HCT116 (cell line): ENCODE data around the gene C5AR2. TPM values are rescaled to one million over a fixed set of nuclear protein-coding genes. Genes with fewer than 3 reads are reported as not detected.

ENCODE experiments used
- ATAC-seq: fragments of 200-7000 bp; cut with Tn5 transposase; 2 replicates; pipeline ENCODE4 v1.9.1; 2020; ENCODE audit warnings: mild to moderate bottlenecking, moderate library complexity
- BruUV-seq: library from RNA; stranded (reverse); fragments of 400-500 nt; replicated peaks from 2 replicates; lab custom pipeline; 2021; lab: Mats Ljungman, UMichigan
- CTCF ChIA-PET: fragments of 300-600 bp; sonication (Branson Sonifier 250); formaldehyde crosslinking; loops from one replicate; lab custom pipeline; 2021; ENCODE audit warnings: antibody characterized with exemption; lab: Charles Lee
- POLR2A ChIA-PET: fragments of 300-600, 350-600 bp; sonication (Branson Sonifier 250); formaldehyde crosslinking; loops from one replicate; lab custom pipeline; 2021; ENCODE audit warnings: antibody characterized with exemption; lab: Charles Lee
- RAD21 ChIA-PET, 2 experiments: fragments of 300-600 bp; sonication (Branson Sonifier 250); formaldehyde crosslinking; loops; one replicate each; lab custom pipeline; 2023; ENCODE audit warnings: low total read pairs in 2 of 2; ENCODE audit not compliant: uncharacterized antibody in 2 of 2, unreplicated experiment in 2 of 2, low non-redundant PET in 1 of 2; lab: Charles Lee
- DNase-seq: peaks from one replicate; pipeline ENCODE4 v3.0.0-alpha.2; 2010; ENCODE audit warnings: low read depth, low spot score
- H2AFZ ChIP-seq: fragments of 200-600 bp; shearing (Covaris generic), sonication (generic); 2 replicates; pipeline ENCODE4 v1.6.1; 2017; ENCODE audit warnings: low read depth, mixed run types, mixed read lengths, antibody characterized with exemption, low read length; ENCODE audit not compliant: poor library complexity, severe bottlenecking
- H3K27ac ChIP-seq: 2 replicates; pipeline ENCODE4 v1.5.1; 2012; ENCODE audit warnings: low read depth, low read length
- H3K27me3 ChIP-seq: fragments of 200-600 bp; sonication (generic); 2 replicates; pipeline ENCODE4 v1.6.1; 2016; ENCODE audit warnings: mixed run types, low read length, mixed read lengths; ENCODE audit not compliant: insufficient read depth
- H3K36me3 ChIP-seq, 2 experiments: fragments of 200-500 bp in 1 of 2; fragments of 200-600 bp in 1 of 2; sonication (Bioruptor generic) in 1 of 2; sonication (generic) in 1 of 2; 2 replicates each; pipeline versions ENCODE4 v1.5.1 to v1.6.1; 2014 to 2016; ENCODE audit warnings: low read length in 2 of 2, inconsistent platforms in 1 of 2, mixed read lengths in 1 of 2, mixed run types in 1 of 2; ENCODE audit not compliant: insufficient read depth in 2 of 2, control insufficient read depth in 1 of 2
- H3K4me1 ChIP-seq, 2 experiments: fragments of 200-600 bp in 1 of 2; sonication (generic) in 1 of 2; 2 replicates each; pipeline versions ENCODE4 v1.5.1 to v1.6.1; 2012 to 2017; ENCODE audit warnings: low read length in 2 of 2, inconsistent platforms in 1 of 2, mild to moderate bottlenecking in 1 of 2, mixed read lengths in 1 of 2, mixed run types in 1 of 2, moderate library complexity in 1 of 2; ENCODE audit not compliant: insufficient read depth in 2 of 2, control insufficient read depth in 1 of 2
- H3K4me2 ChIP-seq: fragments of 200-600 bp; sonication (generic); 2 replicates; pipeline ENCODE4 v1.6.1; 2017; ENCODE audit warnings: mixed run types, low read length, mixed read lengths
- H3K4me3 ChIP-seq, 2 experiments: fragments of 200-600 bp in 1 of 2; sonication (generic) in 1 of 2; replicated peaks in 1 of 2; 2 replicates each; pipeline ENCODE4 v1.5.1; 2011 to 2016; ENCODE audit warnings: low read length in 2 of 2, control low read depth in 1 of 2, low read depth in 1 of 2, mild to moderate bottlenecking in 1 of 2, mixed read lengths in 1 of 2, mixed run types in 1 of 2
- H3K79me2 ChIP-seq: fragments of 200-600 bp; sonication (generic); 2 replicates; pipeline ENCODE4 v1.6.1; 2017; ENCODE audit warnings: mild to moderate bottlenecking, mixed run types, low read length, moderate library complexity, mixed read lengths; ENCODE audit not compliant: insufficient read depth
- H3K9ac ChIP-seq: fragments of 200-600 bp; sonication (generic); 2 replicates; pipeline ENCODE4 v1.6.1; 2016; ENCODE audit warnings: low read length, mixed read lengths
- H3K9me2 ChIP-seq: fragments of 200-600 bp; sonication (generic), shearing (Covaris generic); 2 replicates; pipeline ENCODE4 v1.6.1; 2017; ENCODE audit warnings: mixed run types, mild to moderate bottlenecking, moderate library complexity; ENCODE audit not compliant: insufficient read depth
- H3K9me3 ChIP-seq, 2 experiments: fragments of 200-500 bp in 1 of 2; fragments of 200-600 bp in 1 of 2; sonication (Bioruptor generic) in 1 of 2; sonication (generic) in 1 of 2; 2 replicates each; pipeline ENCODE4 v1.6.1; 2014 to 2017; ENCODE audit warnings: low read length in 2 of 2, mixed read lengths in 2 of 2, inconsistent platforms in 1 of 2, low read depth in 1 of 2, mild to moderate bottlenecking in 1 of 2, mixed run types in 1 of 2, moderate library complexity in 1 of 2; ENCODE audit not compliant: control insufficient read depth in 1 of 2, insufficient read depth in 1 of 2
- H4K20me1 ChIP-seq: fragments of 200-600 bp; sonication (generic), shearing (Covaris generic); 2 replicates; pipeline ENCODE4 v1.6.1; 2017; ENCODE audit warnings: mixed run types, mild to moderate bottlenecking, moderate library complexity; ENCODE audit not compliant: insufficient read depth
- CBX3 ChIP-seq: IDR thresholded peaks from 2 replicates; pipeline ENCODE4 v1.6.1; 2012; ENCODE audit warnings: low read depth
- ELF1 ChIP-seq: IDR thresholded peaks from 2 replicates; pipeline ENCODE4 v1.6.1; 2012; ENCODE audit warnings: low read depth, borderline replicate concordance
- EZH2 ChIP-seq: fragments of 200-600 bp; sonication (generic); IDR thresholded peaks from 2 replicates; pipeline ENCODE4 v1.6.1; 2017; ENCODE audit warnings: antibody characterized with exemption, mixed run types
- EZH2phosphoT487 ChIP-seq: fragments of 200-600 bp; IDR thresholded peaks from 2 replicates; pipeline ENCODE4 v1.6.1; 2018; ENCODE audit warnings: antibody characterized with exemption, borderline replicate concordance
- FOSL1 ChIP-seq: IDR thresholded peaks from 2 replicates; pipeline ENCODE4 v1.6.1; 2012; ENCODE audit warnings: low read depth
- POLR2A ChIP-seq: IDR thresholded peaks from 2 replicates; pipeline ENCODE4 v1.7.0; 2011; ENCODE audit warnings: borderline replicate concordance; ENCODE audit not compliant: insufficient read depth, insufficient read length; ENCODE audit errors: extremely low read depth
- POLR2AphosphoS5 ChIP-seq: IDR thresholded peaks from 2 replicates; pipeline ENCODE4 v1.6.1; 2011; ENCODE audit warnings: mild to moderate bottlenecking, low read depth, low read length, moderate library complexity
- RAD21 ChIP-seq: IDR thresholded peaks from 2 replicates; pipeline ENCODE4 v1.6.1; 2012; ENCODE audit warnings: low read depth, mild to moderate bottlenecking
- SIN3A ChIP-seq: IDR thresholded peaks from 2 replicates; pipeline ENCODE4 v1.6.1; 2012; ENCODE audit warnings: low read depth
- SP1 ChIP-seq: IDR thresholded peaks from 2 replicates; pipeline ENCODE4 v1.6.1; 2012; ENCODE audit warnings: low read depth
- TCF7L2 ChIP-seq: IDR thresholded peaks from 2 replicates; pipeline ENCODE4 v1.7.0; 2011; ENCODE audit warnings: borderline replicate concordance, inconsistent platforms; ENCODE audit not compliant: insufficient read depth, insufficient read length; ENCODE audit errors: extremely low read depth
- YY1 ChIP-seq: IDR thresholded peaks from 2 replicates; pipeline ENCODE4 v1.6.1; 2011; ENCODE audit warnings: low read length, low read depth, moderate library complexity, mild to moderate bottlenecking; ENCODE audit not compliant: insufficient replicate concordance; ENCODE audit errors: extremely low read depth
- ZBTB33 ChIP-seq: IDR thresholded peaks from 2 replicates; pipeline ENCODE4 v1.6.1; 2011; ENCODE audit warnings: mild to moderate bottlenecking, low read length, moderate library complexity; ENCODE audit not compliant: insufficient replicate concordance; ENCODE audit errors: extremely low read depth
- ZFX ChIP-seq: fragments of 450-650 bp; IDR thresholded peaks from 2 replicates; pipeline ENCODE4 v1.6.1; 2017
- ZNF274 ChIP-seq: fragments of 200-500 bp; sonication (Bioruptor generic); IDR thresholded peaks from 2 replicates; pipeline ENCODE4 v1.6.1; 2014; ENCODE audit warnings: mild to moderate bottlenecking, low read depth, low read length, inconsistent platforms
- intact Hi-C: fragments of 100-400 bp; cut with micrococcal nuclease; formaldehyde crosslinking; loops from 2 replicates; pipeline ENCODE4 v1.10.0; 2022
- total RNA-seq: library from RNA; stranded (reverse); gene quantifications from one replicate; pipeline ENCODE4 v1.2.1, GENCODE V29; 2021; ENCODE audit not compliant: unreplicated experiment
- TF ChIP-seq, protein P1 (sequence below), 3 experiments: fragments of 200-600 bp in 1 of 3; sonication (generic) in 1 of 3; IDR thresholded peaks in 2 of 3; conservative IDR thresholded peaks in 1 of 3; 2 replicates each; pipeline ENCODE4 v1.5.1; 2012 to 2017; ENCODE audit warnings: low read depth in 2 of 3, low read length in 2 of 3, antibody characterized with exemption in 1 of 3, borderline replicate concordance in 1 of 3, control low read depth in 1 of 3, mild to moderate bottlenecking in 1 of 3, mixed read lengths in 1 of 3, mixed run types in 1 of 3, moderate library complexity in 1 of 3; ENCODE audit not compliant: insufficient read depth in 1 of 3
- TF ChIP-seq, protein P2 (sequence below): IDR thresholded peaks from 2 replicates; pipeline ENCODE4 v1.6.1; 2012
- TF ChIP-seq, protein P3 (sequence below): IDR thresholded peaks from 2 replicates; pipeline ENCODE4 v1.6.1; 2012

Gene C5AR2
- total RNA-seq, 1 experiment from 2014 or later, result 0.12 TPM

DNA sequence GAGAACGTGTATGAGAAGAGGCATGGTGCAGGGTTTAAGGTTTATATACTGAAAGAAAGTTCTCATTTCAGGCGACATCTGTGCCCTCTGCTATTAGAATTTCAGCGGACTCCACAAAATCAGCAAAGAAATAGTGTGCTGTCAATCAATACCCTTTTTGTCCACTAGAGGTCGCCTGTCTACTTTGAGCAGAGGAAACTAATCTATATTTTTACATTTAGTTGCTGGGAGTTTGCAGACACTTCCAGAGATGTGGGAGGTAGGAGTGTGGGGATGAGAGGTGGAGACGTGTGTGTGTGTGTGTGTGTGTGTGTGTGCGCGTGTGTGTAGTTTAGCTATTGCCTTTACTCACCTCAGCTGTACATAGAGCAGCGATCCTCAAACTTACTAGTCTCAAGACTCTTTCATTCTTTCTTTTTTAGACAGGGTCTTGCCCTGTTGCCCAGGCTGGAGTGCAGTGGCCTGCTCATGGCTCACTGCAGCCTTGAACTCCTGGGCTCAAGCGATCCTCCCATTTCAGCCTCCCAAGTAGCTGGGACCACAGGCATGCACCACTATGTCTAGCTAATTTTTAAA, 47.6 kb upstream of the C5AR2 start:
- BruUV-seq, result no TSS peak
- POLR2A ChIA-PET, result interaction anchor here (0.5 to 1.6 kb wide), 3 partner anchors 10 to 1362 kb away, joined by 3 to 8 read pairs (median 4); partner anchors contain the start of gene CA11
- CTCF ChIA-PET, result interaction anchor here (1.1 to 2.8 kb wide), 6 partner anchors 9 to 144 kb away, joined by 3 to 8 read pairs (median 6); partner anchors contain the start of genes CCDC9 and INAFM1

More for the DNA sequence above, 47.6 kb upstream of the C5AR2 start:
- no peak overlapping the region for H3K27ac ChIP-seq
- H3K79me2 ChIP-seq, result no peaks in the 10 kb centered on the region
- DNase-seq, result no peak
- H3K4me1 ChIP-seq, result peaks cover 13 to 26% of the 10 kb centered on the region in 2 experiments
- no peaks in the 10 kb centered on the region for H3K9me3 ChIP-seq
- TF ChIP-seq POLR2A, result no peak
- TF ChIP-seq EZH2, result no peak
- no peak for TF ChIP-seq SIN3A
- TF ChIP-seq CBX3, result no peak
- no peak for TF ChIP-seq YY1
- TF ChIP-seq ZNF274, result no peak
- TF ChIP-seq ELF1, result no peak
- TF ChIP-seq FOSL1, result no peak
- no peak for TF ChIP-seq ZBTB33
- TF ChIP-seq EZH2phosphoT487, result no peak
- TF ChIP-seq, protein P1, sequence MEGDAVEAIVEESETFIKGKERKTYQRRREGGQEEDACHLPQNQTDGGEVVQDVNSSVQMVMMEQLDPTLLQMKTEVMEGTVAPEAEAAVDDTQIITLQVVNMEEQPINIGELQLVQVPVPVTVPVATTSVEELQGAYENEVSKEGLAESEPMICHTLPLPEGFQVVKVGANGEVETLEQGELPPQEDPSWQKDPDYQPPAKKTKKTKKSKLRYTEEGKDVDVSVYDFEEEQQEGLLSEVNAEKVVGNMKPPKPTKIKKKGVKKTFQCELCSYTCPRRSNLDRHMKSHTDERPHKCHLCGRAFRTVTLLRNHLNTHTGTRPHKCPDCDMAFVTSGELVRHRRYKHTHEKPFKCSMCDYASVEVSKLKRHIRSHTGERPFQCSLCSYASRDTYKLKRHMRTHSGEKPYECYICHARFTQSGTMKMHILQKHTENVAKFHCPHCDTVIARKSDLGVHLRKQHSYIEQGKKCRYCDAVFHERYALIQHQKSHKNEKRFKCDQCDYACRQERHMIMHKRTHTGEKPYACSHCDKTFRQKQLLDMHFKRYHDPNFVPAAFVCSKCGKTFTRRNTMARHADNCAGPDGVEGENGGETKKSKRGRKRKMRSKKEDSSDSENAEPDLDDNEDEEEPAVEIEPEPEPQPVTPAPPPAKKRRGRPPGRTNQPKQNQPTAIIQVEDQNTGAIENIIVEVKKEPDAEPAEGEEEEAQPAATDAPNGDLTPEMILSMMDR (IDR thresholded peaks at IDR 0.05 in 2 of 3, conservative IDR thresholded peaks at IDR 0.05 in 1 of 3; ENCODE audit: borderline replicate concordance in 1 of 3, insufficient read depth in 1 of 3, low read depth in 2 of 3, low read length in 2 of 3), result peak; percentile 72 to 94 (median 76); a peak in 5 of 6 replicates
- TF ChIP-seq TCF7L2, result no peak
- TF ChIP-seq SP1, result no peak
- no peak for TF ChIP-seq POLR2AphosphoS5
- TF ChIP-seq ZFX, result no peak
- peak; percentile 79 for TF ChIP-seq RAD21
- TF ChIP-seq, protein P2, sequence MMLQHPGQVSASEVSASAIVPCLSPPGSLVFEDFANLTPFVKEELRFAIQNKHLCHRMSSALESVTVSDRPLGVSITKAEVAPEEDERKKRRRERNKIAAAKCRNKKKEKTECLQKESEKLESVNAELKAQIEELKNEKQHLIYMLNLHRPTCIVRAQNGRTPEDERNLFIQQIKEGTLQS, result no peak
- TF ChIP-seq, protein P3, sequence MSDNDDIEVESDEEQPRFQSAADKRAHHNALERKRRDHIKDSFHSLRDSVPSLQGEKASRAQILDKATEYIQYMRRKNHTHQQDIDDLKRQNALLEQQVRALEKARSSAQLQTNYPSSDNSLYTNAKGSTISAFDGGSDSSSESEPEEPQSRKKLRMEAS, result no peak
- no peak overlapping the region for H3K9ac ChIP-seq
- ATAC-seq, result peak; percentile 26; the same call in 1 of the 2 replicates
- H3K4me3 ChIP-seq, result no peak overlapping the region
- RAD21 ChIA-PET, result no interaction called here
- no peak overlapping the region for H2AFZ ChIP-seq
- intact Hi-C loops, result loop anchor here (2.0 to 5.0 kb wide), 2 partner anchors 106 to 143 kb away; no protein-coding TSS in a partner anchor
- no peaks in the 10 kb centered on the region for H3K9me2 ChIP-seq
- no peaks in the 10 kb centered on the region for H4K20me1 ChIP-seq
- H3K27me3 ChIP-seq, result no peaks in the 10 kb centered on the region
- no peaks in the 10 kb centered on the region for H3K36me3 ChIP-seq
- no peak overlapping the region for H3K4me2 ChIP-seq
